ENCODE data around the gene SPATA13. TPM values are rescaled to one million over a fixed set of nuclear protein-coding genes. Genes with fewer than 3 reads are reported as not detected.

The SPATA13 gene
- total and polyA plus RNA-seq, 2 experiments from 2014 or later: 2.4 to 4.6 TPM

DNA sequence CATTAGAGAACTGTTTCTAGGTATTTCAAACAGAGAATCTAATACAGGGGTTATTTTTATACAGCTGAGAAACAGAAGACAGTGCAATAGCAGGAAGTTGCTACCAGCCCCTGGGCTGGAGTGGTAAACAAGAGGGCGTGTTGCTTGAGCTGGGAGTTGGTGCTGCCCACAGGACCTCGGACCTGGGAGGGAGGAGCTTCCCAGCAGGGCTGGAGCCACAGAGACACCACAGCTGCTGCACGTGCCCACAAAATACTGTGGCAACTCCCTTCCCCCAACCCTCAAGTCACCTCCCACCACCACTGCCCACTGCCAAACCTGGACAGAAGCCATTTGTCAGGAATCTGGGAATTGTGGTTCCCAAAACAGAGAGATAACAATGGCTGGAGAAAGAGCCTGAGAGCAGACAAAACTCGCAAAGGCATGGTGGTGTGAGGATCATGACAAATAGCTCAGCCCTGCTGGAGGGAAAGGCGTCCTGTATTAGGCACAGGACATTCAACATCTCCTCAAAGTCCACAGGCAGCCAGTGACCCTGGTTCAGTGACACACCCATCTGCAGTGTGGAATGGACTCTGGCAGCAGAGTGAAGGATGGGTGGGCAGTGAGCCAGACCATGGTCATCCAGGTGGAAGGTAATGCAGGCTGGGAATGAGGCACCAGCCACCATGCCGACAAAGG is 57.2 kb downstream of the SPATA13 start:
- H4K20me1 ChIP-seq (ENCODE audit: insufficient read depth): no peaks in the 10 kb centered on the region
- no peaks in the 10 kb centered on the region for H3K9me2 ChIP-seq (ENCODE audit: insufficient read depth)
- H3K4me1 ChIP-seq (ENCODE audit: insufficient read depth): 0 out of 2 replicates have a peak, but pooled peaks cover 5% of the 10 kb centered on the region
- no peak overlapping the region for H3K9ac ChIP-seq
- no peaks in the 10 kb centered on the region for H3K9me3 ChIP-seq (ENCODE audit: low read depth)
- in situ Hi-C loops (cut with MboI): no loop called here
- H2AFZ ChIP-seq: no peak overlapping the region; the same call in 1 of the 2 replicates
- no peaks in the 10 kb centered on the region for H3K36me3 ChIP-seq (ENCODE audit: low read depth)
- DNase-seq: peak; percentile 28
- no peak overlapping the region for H3K4me2 ChIP-seq (ENCODE audit: unreplicated experiment)
- no peaks in the 10 kb centered on the region for H3F3A ChIP-seq (ENCODE audit: insufficient read depth)
- H3K27me3 ChIP-seq (replicated peaks; ENCODE audit: insufficient read depth): no peaks in the 10 kb centered on the region
- TF ChIP-seq EZH2phosphoT487 (IDR thresholded peaks at IDR 0.05; ENCODE audit: insufficient read depth, low read depth) (no peak), EZH2 (IDR thresholded peaks at IDR 0.05; ENCODE audit: insufficient read depth, poor library complexity, severe bottlenecking) (no peak)
- WGBS, 2 experiments (ENCODE audit: low coverage in 1 of 2, low lambda C conversion rate in 2 of 2, missing lambda C conversion rate in 2 of 2): 57 to 66% methylated on average over 6 of the region's 6 CpGs
- H3K27ac ChIP-seq: no peak overlapping the region
- no peak overlapping the region for H3K4me3 ChIP-seq
- 0 out of 2 replicates have a peak, but pooled peaks cover 4% of the 10 kb centered on the region for H3K79me2 ChIP-seq (ENCODE audit: insufficient read depth)

DNA sequence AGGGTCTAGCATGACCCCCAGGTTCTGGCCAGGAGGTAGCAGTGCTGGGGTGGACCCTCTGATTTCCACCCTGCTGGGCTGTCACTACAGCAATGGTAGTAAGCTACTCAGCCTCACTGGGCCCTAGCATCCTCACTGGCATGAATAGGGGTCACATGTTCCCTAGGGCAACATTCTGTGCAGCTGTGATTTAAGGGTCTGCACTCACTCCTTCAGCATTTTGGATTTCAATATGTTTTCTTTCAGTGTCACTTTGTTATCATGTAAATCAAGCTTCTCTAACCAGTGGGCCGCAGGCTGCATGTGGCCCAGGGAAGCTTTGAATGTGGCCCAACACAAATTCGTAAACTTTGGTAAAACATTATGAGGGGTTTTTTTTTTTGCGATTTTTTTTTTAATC is 57.8 kb downstream of the SPATA13 start:
- Histone ChIP-seq H4K20me1 (ENCODE audit: insufficient read depth) (no peaks in the 10 kb centered on the region), H3K4me2 (ENCODE audit: unreplicated experiment) (no peak overlapping the region), H3K9me2 (ENCODE audit: insufficient read depth) (no peaks in the 10 kb centered on the region)

DNA sequence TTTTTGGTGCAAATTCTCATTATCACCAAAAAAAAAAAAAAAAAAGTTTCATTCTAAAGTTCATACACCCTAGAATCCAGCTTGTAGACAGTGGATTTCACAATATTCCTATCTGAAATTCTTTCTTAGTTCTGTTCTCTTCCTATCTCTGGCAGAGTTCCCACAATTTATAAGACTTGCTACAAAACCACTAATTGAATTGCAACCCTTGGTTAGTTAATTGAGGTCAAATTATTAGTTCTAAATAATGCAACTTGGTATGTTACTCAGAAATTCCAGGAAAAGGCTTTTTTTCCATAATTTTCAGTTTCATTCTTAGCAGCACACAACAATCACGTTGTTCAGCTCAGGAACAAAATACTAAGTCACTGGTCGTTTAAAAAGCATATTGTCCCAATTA is 58.5 kb downstream of the SPATA13 start:
- H3K4me1 ChIP-seq (ENCODE audit: insufficient read depth): 0 out of 2 replicates have a peak, but pooled peaks cover 5% of the 10 kb centered on the region
- H3K79me2 ChIP-seq (ENCODE audit: insufficient read depth): 0 out of 2 replicates have a peak, but pooled peaks cover 4% of the 10 kb centered on the region
- no peak overlapping the region for H3K4me3 ChIP-seq
- in situ Hi-C loops (cut with MboI): no loop called here
- no peak for TF ChIP-seq EZH2phosphoT487 (IDR thresholded peaks at IDR 0.05; ENCODE audit: insufficient read depth, low read depth)
- TF ChIP-seq EZH2 (IDR thresholded peaks at IDR 0.05; ENCODE audit: insufficient read depth, poor library complexity, severe bottlenecking): no peak
- no peaks in the 10 kb centered on the region for H3K9me2 ChIP-seq (ENCODE audit: insufficient read depth)
- no peaks in the 10 kb centered on the region for H4K20me1 ChIP-seq (ENCODE audit: insufficient read depth)
- no peak overlapping the region for H3K27ac ChIP-seq
- H2AFZ ChIP-seq: no peak overlapping the region
- WGBS, 2 experiments (ENCODE audit: low coverage in 1 of 2, low lambda C conversion rate in 2 of 2, missing lambda C conversion rate in 2 of 2): 19 to 22% methylated on average over 2 of the region's 2 CpGs
- no peak for DNase-seq
- H3F3A ChIP-seq (ENCODE audit: insufficient read depth): no peaks in the 10 kb centered on the region
- no peaks in the 10 kb centered on the region for H3K27me3 ChIP-seq (replicated peaks; ENCODE audit: insufficient read depth)
- no peak overlapping the region for H3K9ac ChIP-seq
- H3K36me3 ChIP-seq (ENCODE audit: low read depth): no peaks in the 10 kb centered on the region
- H3K4me2 ChIP-seq (ENCODE audit: unreplicated experiment): no peak overlapping the region
- no peaks in the 10 kb centered on the region for H3K9me3 ChIP-seq (ENCODE audit: low read depth)

More for the DNA sequence above, 57.8 kb downstream of the SPATA13 start:
- H3K27ac ChIP-seq: no peak overlapping the region
- H3K9ac ChIP-seq: no peak overlapping the region
- 95 to 100% methylated on average over 3 of the region's 3 CpGs for WGBS, 2 experiments (ENCODE audit: low coverage in 1 of 2, low lambda C conversion rate in 2 of 2, missing lambda C conversion rate in 2 of 2)
- 0 out of 2 replicates have a peak, but pooled peaks cover 4% of the 10 kb centered on the region for H3K79me2 ChIP-seq (ENCODE audit: insufficient read depth)
- no peak for DNase-seq
- H3K27me3 ChIP-seq (replicated peaks; ENCODE audit: insufficient read depth): no peaks in the 10 kb centered on the region
- H2AFZ ChIP-seq: no peak overlapping the region
- H3F3A ChIP-seq (ENCODE audit: insufficient read depth): no peaks in the 10 kb centered on the region
- H3K36me3 ChIP-seq (ENCODE audit: low read depth): no peaks in the 10 kb centered on the region
- no peak overlapping the region for H3K4me3 ChIP-seq
- in situ Hi-C loops (cut with MboI): no loop called here
- 0 out of 2 replicates have a peak, but pooled peaks cover 5% of the 10 kb centered on the region for H3K4me1 ChIP-seq (ENCODE audit: insufficient read depth)
- no peak for TF ChIP-seq EZH2phosphoT487 (IDR thresholded peaks at IDR 0.05; ENCODE audit: insufficient read depth, low read depth)
- TF ChIP-seq EZH2 (IDR thresholded peaks at IDR 0.05; ENCODE audit: insufficient read depth, poor library complexity, severe bottlenecking): no peak
- no peaks in the 10 kb centered on the region for H3K9me3 ChIP-seq (ENCODE audit: low read depth)

DNA sequence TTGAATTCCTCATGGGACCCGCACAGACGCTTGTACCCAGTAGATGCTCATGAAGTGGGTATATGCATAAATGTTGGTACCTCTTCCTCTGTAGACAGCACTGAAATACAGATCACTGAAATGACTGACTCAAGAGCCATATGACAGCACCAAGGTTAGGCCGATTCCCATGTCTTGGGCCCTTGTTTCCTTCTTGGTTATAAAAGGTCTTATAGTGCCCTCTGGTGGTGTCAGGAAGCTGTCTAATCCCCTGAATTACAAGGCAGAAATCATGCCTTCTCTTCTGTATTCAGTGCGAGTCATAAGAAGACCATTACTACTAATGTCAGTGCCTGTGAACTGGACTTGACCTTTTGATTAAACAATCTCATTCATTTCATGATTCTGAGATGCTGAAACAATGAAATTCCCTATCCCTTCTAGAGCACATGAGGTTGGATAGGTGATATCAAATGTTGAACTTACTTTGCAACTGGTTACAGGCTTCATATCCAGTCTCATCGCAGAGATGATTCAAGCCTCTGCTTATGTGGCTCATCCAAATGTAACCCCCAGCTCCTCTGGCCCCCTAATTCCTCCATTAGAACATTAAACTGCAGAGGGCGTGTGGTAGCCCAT is 59.7 kb downstream of the SPATA13 start:
- Histone ChIP-seq H3K4me3 (no peak overlapping the region), H4K20me1 (ENCODE audit: insufficient read depth) (no peaks in the 10 kb centered on the region), H3K4me1 (ENCODE audit: insufficient read depth) (0 out of 2 replicates have a peak, but pooled peaks cover 5% of the 10 kb centered on the region), H3F3A (ENCODE audit: insufficient read depth) (no peaks in the 10 kb centered on the region), H3K4me2 (ENCODE audit: unreplicated experiment) (no peak overlapping the region), H3K9me3 (ENCODE audit: low read depth) (no peaks in the 10 kb centered on the region), H3K36me3 (ENCODE audit: low read depth) (no peaks in the 10 kb centered on the region), H3K9ac (no peak overlapping the region), H2AFZ (no peak overlapping the region), H3K9me2 (ENCODE audit: insufficient read depth) (no peaks in the 10 kb centered on the region), H3K27me3 (replicated peaks; ENCODE audit: insufficient read depth) (no peaks in the 10 kb centered on the region), H3K79me2 (ENCODE audit: insufficient read depth) (0 out of 2 replicates have a peak, but pooled peaks cover 4% of the 10 kb centered on the region), H3K27ac (no peak overlapping the region)
- peak; percentile 92 for DNase-seq
- in situ Hi-C loops (cut with MboI): loop anchor here (10.0 kb wide), 1 partner anchor 205 kb away; no protein-coding TSS in a partner anchor
- 39 to 43% methylated on average over 6 of the region's 6 CpGs for WGBS, 2 experiments (ENCODE audit: low coverage in 1 of 2, low lambda C conversion rate in 2 of 2, missing lambda C conversion rate in 2 of 2)
- TF ChIP-seq EZH2 (IDR thresholded peaks at IDR 0.05; ENCODE audit: insufficient read depth, poor library complexity, severe bottlenecking): no peak
- TF ChIP-seq EZH2phosphoT487 (IDR thresholded peaks at IDR 0.05; ENCODE audit: insufficient read depth, low read depth): no peak

All from GM23248 (cell line).